ENCODE measurements around the gene CCSER1. TPM values are rescaled to one million over a fixed set of nuclear protein-coding genes. Genes with fewer than 3 reads are reported as not detected.

The CCSER1 gene
- total RNA-seq, 6 donors from 2014 or later, result 4.4 to 26.1 (median 13.8) TPM

GRCh38 chr4:90643156-90643555 is 516.0 kb downstream of the CCSER1 start:
- ATAC-seq (ENCODE audit: low FRiP score in 2 of 2) (no peak), DNase-seq (no peak)
- WGBS, 2 donors, result 88 to 91% methylated on average over 1 of the region's 1 CpG
- TF ChIP-seq CTCF (IDR thresholded peaks at IDR 0.05), result no peak
- no peak for TF ChIP-seq POLR2A (IDR thresholded peaks at IDR 0.05)
- TF ChIP-seq EP300 (IDR thresholded peaks at IDR 0.05), result no peak
- TF ChIP-seq POLR2AphosphoS5 (IDR thresholded peaks at IDR 0.05), result no peak
- no peaks in the 10 kb centered on the region for H3K4me1 ChIP-seq
- H3K27me3 ChIP-seq, result no peaks in the 10 kb centered on the region
- H3K27ac ChIP-seq, result no peak overlapping the region
- no peaks in the 10 kb centered on the region for H3K36me3 ChIP-seq
- H3K4me3 ChIP-seq, result no peak overlapping the region
- no peaks in the 10 kb centered on the region for H3K9me3 ChIP-seq

GRCh38 chr4:90648311-90648710 is 521.1 kb downstream of the CCSER1 start:
- Histone ChIP-seq H3K27me3 (no peaks in the 10 kb centered on the region), H3K9me3 (no peaks in the 10 kb centered on the region), H3K4me3 (no peak overlapping the region), H3K4me1 (no peaks in the 10 kb centered on the region), H3K27ac (no peak overlapping the region), H3K36me3 (no peaks in the 10 kb centered on the region)
- ATAC-seq (ENCODE audit: low FRiP score in 2 of 2) (no peak), DNase-seq (no peak)
- TF ChIP-seq POLR2A (IDR thresholded peaks at IDR 0.05) (no peak), EP300 (IDR thresholded peaks at IDR 0.05) (no peak), POLR2AphosphoS5 (IDR thresholded peaks at IDR 0.05) (no peak), CTCF (IDR thresholded peaks at IDR 0.05) (no peak)

- Histone ChIP-seq H3K4me3 (no peak overlapping the region), H3K27me3 (no peaks in the 10 kb centered on the region), H3K4me1 (no peaks in the 10 kb centered on the region), H3K9me3 (no peaks in the 10 kb centered on the region), H3K36me3 (no peaks in the 10 kb centered on the region), H3K27ac (no peak overlapping the region)
- DNase-seq (no peak), ATAC-seq (ENCODE audit: low FRiP score in 2 of 2) (no peak)
- WGBS, 2 donors, result 89 to 93% methylated on average over 2 of the region's 2 CpGs
- TF ChIP-seq POLR2AphosphoS5 (IDR thresholded peaks at IDR 0.05) (no peak), CTCF (IDR thresholded peaks at IDR 0.05) (no peak), EP300 (IDR thresholded peaks at IDR 0.05) (no peak), POLR2A (IDR thresholded peaks at IDR 0.05) (no peak)
Measured at GRCh38 chr4:90648791-90649190, 521.6 kb downstream of the CCSER1 start.

GRCh38 chr4:90660672-90661071 is 533.5 kb downstream of the CCSER1 start:
- DNase-seq (no peak), ATAC-seq (ENCODE audit: low FRiP score in 2 of 2) (no peak)
- H3K27ac ChIP-seq, result no peak overlapping the region
- H3K4me1 ChIP-seq, result no peaks in the 10 kb centered on the region
- H3K36me3 ChIP-seq, result no peaks in the 10 kb centered on the region
- WGBS, 2 donors, result 90 to 91% methylated on average over 3 of the region's 3 CpGs
- no peak overlapping the region for H3K4me3 ChIP-seq
- H3K9me3 ChIP-seq, result no peaks in the 10 kb centered on the region
- H3K27me3 ChIP-seq, result no peaks in the 10 kb centered on the region
- TF ChIP-seq POLR2AphosphoS5 (IDR thresholded peaks at IDR 0.05) (no peak), POLR2A (IDR thresholded peaks at IDR 0.05) (no peak), CTCF (IDR thresholded peaks at IDR 0.05) (no peak), EP300 (IDR thresholded peaks at IDR 0.05) (no peak)

- H3K9me3 ChIP-seq, result no peaks in the 10 kb centered on the region
- no peak overlapping the region for H3K27ac ChIP-seq
- no peak for TF ChIP-seq EP300 (IDR thresholded peaks at IDR 0.05)
- TF ChIP-seq CTCF (IDR thresholded peaks at IDR 0.05), result no peak
- no peak for TF ChIP-seq POLR2AphosphoS5 (IDR thresholded peaks at IDR 0.05)
- TF ChIP-seq POLR2A (IDR thresholded peaks at IDR 0.05), result no peak
- ATAC-seq (ENCODE audit: low FRiP score in 2 of 2) (no peak), DNase-seq (no peak)
- WGBS, 2 donors, result 71 to 92% methylated on average over 4 of the region's 4 CpGs
- no peaks in the 10 kb centered on the region for H3K27me3 ChIP-seq
- H3K4me1 ChIP-seq, result no peaks in the 10 kb centered on the region
- no peak overlapping the region for H3K4me3 ChIP-seq
- no peaks in the 10 kb centered on the region for H3K36me3 ChIP-seq
Measured at GRCh38 chr4:90670183-90670582, 543.0 kb downstream of the CCSER1 start.

Data from upper lobe of left lung (tissue), 6 donors.